Measurements from ENCODE around the gene TAOK3. TPM values are rescaled to one million over a fixed set of nuclear protein-coding genes. Genes with fewer than 3 reads are reported as not detected.

The TAOK3 gene
- total RNA-seq, 1 experiment from 2014 or later, result 3.5 TPM

GRCh38 chr12:118190266-118190665 is 182.4 kb downstream of the TAOK3 start:
- no peak for DNase-seq
- H3K36me3 ChIP-seq (replicated peaks; ENCODE audit: control insufficient read depth, insufficient read depth, low read length), result no peaks in the 10 kb centered on the region
- H3K4me3 ChIP-seq (ENCODE audit: insufficient read depth, low read depth, low read length), result no peak overlapping the region
- H3K27me3 ChIP-seq (ENCODE audit: control insufficient read depth, insufficient read depth, low read length), result no peaks in the 10 kb centered on the region

- Histone ChIP-seq H3K4me3 (ENCODE audit: insufficient read depth, low read depth, low read length) (peak overlapping the region; percentile 2; the same call in 1 of the 2 replicates), H3K36me3 (replicated peaks; ENCODE audit: control insufficient read depth, insufficient read depth, low read length) (no peaks in the 10 kb centered on the region), H3K27me3 (ENCODE audit: control insufficient read depth, insufficient read depth, low read length) (no peaks in the 10 kb centered on the region)
- peak; percentile 58 for DNase-seq
Measured at GRCh38 chr12:118189741-118190191, 182.9 kb downstream of the TAOK3 start.

- H3K4me3 ChIP-seq (ENCODE audit: insufficient read depth, low read depth, low read length), result no peak overlapping the region
- no peaks in the 10 kb centered on the region for H3K36me3 ChIP-seq (replicated peaks; ENCODE audit: control insufficient read depth, insufficient read depth, low read length)
- DNase-seq, result no peak
- H3K27me3 ChIP-seq (ENCODE audit: control insufficient read depth, insufficient read depth, low read length), result no peaks in the 10 kb centered on the region
Measured at GRCh38 chr12:118188690-118189371, 183.9 kb downstream of the TAOK3 start.

GRCh38 chr12:118187751-118188435 is 184.8 kb downstream of the TAOK3 start:
- H3K36me3 ChIP-seq (replicated peaks; ENCODE audit: control insufficient read depth, insufficient read depth, low read length), result no peaks in the 10 kb centered on the region
- H3K27me3 ChIP-seq (ENCODE audit: control insufficient read depth, insufficient read depth, low read length), result no peaks in the 10 kb centered on the region
- DNase-seq, result no peak
- H3K4me3 ChIP-seq (ENCODE audit: insufficient read depth, low read depth, low read length), result no peak overlapping the region

GRCh38 chr12:118185602-118186397 is 186.9 kb downstream of the TAOK3 start:
- DNase-seq, result no peak
- Histone ChIP-seq H3K4me3 (ENCODE audit: insufficient read depth, low read depth, low read length) (no peak overlapping the region), H3K36me3 (replicated peaks; ENCODE audit: control insufficient read depth, insufficient read depth, low read length) (no peaks in the 10 kb centered on the region), H3K27me3 (ENCODE audit: control insufficient read depth, insufficient read depth, low read length) (no peaks in the 10 kb centered on the region)

- DNase-seq, result no peak
- H3K4me3 ChIP-seq (ENCODE audit: insufficient read depth, low read depth, low read length), result no peak overlapping the region
- no peaks in the 10 kb centered on the region for H3K27me3 ChIP-seq (ENCODE audit: control insufficient read depth, insufficient read depth, low read length)
- no peaks in the 10 kb centered on the region for H3K36me3 ChIP-seq (replicated peaks; ENCODE audit: control insufficient read depth, insufficient read depth, low read length)
Measured at GRCh38 chr12:118183711-118184110, 189.0 kb downstream of the TAOK3 start.

- no peaks in the 10 kb centered on the region for H3K36me3 ChIP-seq (replicated peaks; ENCODE audit: control insufficient read depth, insufficient read depth, low read length)
- H3K27me3 ChIP-seq (ENCODE audit: control insufficient read depth, insufficient read depth, low read length), result no peaks in the 10 kb centered on the region
- no peak for DNase-seq
- no peak overlapping the region for H3K4me3 ChIP-seq (ENCODE audit: insufficient read depth, low read depth, low read length)
Measured at GRCh38 chr12:118183155-118183554, 189.6 kb downstream of the TAOK3 start.

- Histone ChIP-seq H3K36me3 (replicated peaks; ENCODE audit: control insufficient read depth, insufficient read depth, low read length) (no peaks in the 10 kb centered on the region), H3K4me3 (ENCODE audit: insufficient read depth, low read depth, low read length) (no peak overlapping the region), H3K27me3 (ENCODE audit: control insufficient read depth, insufficient read depth, low read length) (no peaks in the 10 kb centered on the region)
- DNase-seq, result no peak
Measured at GRCh38 chr12:118175823-118176447, 196.8 kb downstream of the TAOK3 start.

GRCh38 chr12:118166946-118167345 is 205.8 kb downstream of the TAOK3 start:
- DNase-seq, result no peak
- no peaks in the 10 kb centered on the region for H3K36me3 ChIP-seq (replicated peaks; ENCODE audit: control insufficient read depth, insufficient read depth, low read length)
- no peak overlapping the region for H3K4me3 ChIP-seq (ENCODE audit: insufficient read depth, low read depth, low read length)
- H3K27me3 ChIP-seq (ENCODE audit: control insufficient read depth, insufficient read depth, low read length), result no peaks in the 10 kb centered on the region

- Histone ChIP-seq H3K36me3 (replicated peaks; ENCODE audit: control insufficient read depth, insufficient read depth, low read length) (no peaks in the 10 kb centered on the region; the same call in 1 of the 2 replicates), H3K4me3 (ENCODE audit: insufficient read depth, low read depth, low read length) (no peak overlapping the region), H3K27me3 (ENCODE audit: control insufficient read depth, insufficient read depth, low read length) (no peaks in the 10 kb centered on the region)
- DNase-seq, result peak; percentile 82
Measured at GRCh38 chr12:118164798-118165486, 207.8 kb downstream of the TAOK3 start.

- DNase-seq, result no peak
- Histone ChIP-seq H3K36me3 (replicated peaks; ENCODE audit: control insufficient read depth, insufficient read depth, low read length) (no peaks in the 10 kb centered on the region; the same call in 1 of the 2 replicates), H3K4me3 (ENCODE audit: insufficient read depth, low read depth, low read length) (no peak overlapping the region), H3K27me3 (ENCODE audit: control insufficient read depth, insufficient read depth, low read length) (no peaks in the 10 kb centered on the region)
Measured at GRCh38 chr12:118160536-118160935, 212.2 kb downstream of the TAOK3 start.

GRCh38 chr12:118151755-118152154 is 221.0 kb downstream of the TAOK3 start:
- no peak overlapping the region for H3K4me3 ChIP-seq (ENCODE audit: insufficient read depth, low read depth, low read length)
- peaks cover 2% of the 10 kb centered on the region for H3K36me3 ChIP-seq (replicated peaks; ENCODE audit: control insufficient read depth, insufficient read depth, low read length)
- H3K27me3 ChIP-seq (ENCODE audit: control insufficient read depth, insufficient read depth, low read length), result no peaks in the 10 kb centered on the region
- DNase-seq, result no peak

- Histone ChIP-seq H3K36me3 (replicated peaks; ENCODE audit: control insufficient read depth, insufficient read depth, low read length) (peaks cover 6% of the 10 kb centered on the region), H3K27me3 (ENCODE audit: control insufficient read depth, insufficient read depth, low read length) (no peaks in the 10 kb centered on the region), H3K4me3 (ENCODE audit: insufficient read depth, low read depth, low read length) (no peak overlapping the region)
- DNase-seq, result no peak
Measured at GRCh38 chr12:118150625-118151024, 222.1 kb downstream of the TAOK3 start.

GRCh38 chr12:118148287-118148686 is 224.4 kb downstream of the TAOK3 start:
- DNase-seq, result no peak
- Histone ChIP-seq H3K27me3 (ENCODE audit: control insufficient read depth, insufficient read depth, low read length) (no peaks in the 10 kb centered on the region), H3K4me3 (ENCODE audit: insufficient read depth, low read depth, low read length) (no peak overlapping the region), H3K36me3 (replicated peaks; ENCODE audit: control insufficient read depth, insufficient read depth, low read length) (peaks cover 19% of the 10 kb centered on the region)
